ENCODE data around the gene TTC23. TPM values are rescaled to one million over a fixed set of nuclear protein-coding genes. Genes with fewer than 3 reads are reported as not detected.
A peak's percentile ranks its signal among the peaks of the same experiment; 100 is the strongest.

Gene TTC23
- total and polyA plus RNA-seq, 9 of the 15 experiments (the other 6 are each of a cell fraction or from before 2014, with no cell fraction given) = 0.41 to 4.5 (median 2.5) TPM

GRCh38 chr15:99250857-99251841, 1.8 kb upstream of the TTC23 start, which contains the start of gene LRRC28 (continued):
- TF ChIP-seq CTCF (IDR thresholded peaks at IDR 0.05 in 2 of 3, conservative IDR thresholded peaks at IDR 0.05 in 1 of 3; ENCODE audit: insufficient read depth in 2 of 3, low read depth in 1 of 3, low read length in 3 of 3) (peak in 1 of 3 experiments; percentile 23; a peak in 1 of 6 replicates), E2F1 (CRISPR knock-in tag; IDR thresholded peaks at IDR 0.05) (peak; percentile 53), FOXO4 (CRISPR knock-in tag; IDR thresholded peaks at IDR 0.05) (no peak), ZNF431 (CRISPR knock-in tag; IDR thresholded peaks at IDR 0.05) (no peak), ZNF518B (CRISPR knock-in tag; IDR thresholded peaks at IDR 0.05) (no peak), CCAR2 (IDR thresholded peaks at IDR 0.05; ENCODE audit: low read depth, low read length) (no peak), E2F6 (IDR thresholded peaks at IDR 0.05; ENCODE audit: borderline replicate concordance in 1 of 2, extremely low read depth in 1 of 2, insufficient read depth in 1 of 2, insufficient read length in 1 of 2, low read depth in 1 of 2, low read length in 1 of 2, poor library complexity in 1 of 2, severe bottlenecking in 1 of 2) (peak; percentile 89 to 91), MAFF (IDR thresholded peaks at IDR 0.05; ENCODE audit: low read length) (peak; percentile 50; the same call in 1 of the 2 replicates), ZNF253 (CRISPR knock-in tag; conservative IDR thresholded peaks at IDR 0.05) (no peak), ZBTB33 (CRISPR knock-in tag; IDR thresholded peaks at IDR 0.05) (no peak)

Data from K562 (cell line).